T-helper 9 cell (primary cell): ENCODE data around the gene ABHD1.
"Not testable (repeated sequence)": the region's sequence is repeated elsewhere in the genome, so short reads cannot be mapped to it uniquely, and the experiment has no call there.

Experiments used
- DNase-seq: peaks from one replicate; pipeline ENCODE4 v3.0.0-alpha.2; 2020
- total RNA-seq, 2 donors: gene quantifications; one replicate each; lab custom pipeline; 2026; lab: John Stamatoyannopoulos, UW

ABHD1 gene
- total RNA-seq, result 0.28 to 1.2 reads per million in 2 donors

GRCh38 chr2:27123302-27124150, at the start of gene ABHD1:
Gene ABHD1, plus strand, starts transcription at chr2:27123815. Its CDS starts 134 bp downstream, at chr2:27123949.
- peak; percentile 56 for DNase-seq

GRCh38 chr2:27074738-27075565, 48.7 kb upstream of the ABHD1 start:
- peak; percentile 58 for DNase-seq

DNA sequence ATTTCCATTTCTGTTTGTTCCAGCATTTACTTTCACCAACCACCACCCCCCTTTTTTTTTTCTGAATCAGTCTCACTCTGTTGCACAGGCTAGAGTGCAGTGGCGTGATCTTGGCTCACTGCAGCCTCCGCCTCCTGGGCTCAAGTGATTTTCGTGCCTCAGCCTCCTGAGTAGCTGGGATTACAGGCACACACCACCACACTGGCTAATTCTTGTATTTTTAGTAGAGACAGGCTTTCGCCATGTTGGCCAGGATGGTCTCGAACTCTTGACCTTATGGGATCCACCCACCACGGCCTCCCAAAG, 48.1 kb upstream of the ABHD1 start:
- DNase-seq, result not testable (repeated sequence)

GRCh38 chr2:27076323-27076722, 47.3 kb upstream of the ABHD1 start:
- no peak for DNase-seq

DNA sequence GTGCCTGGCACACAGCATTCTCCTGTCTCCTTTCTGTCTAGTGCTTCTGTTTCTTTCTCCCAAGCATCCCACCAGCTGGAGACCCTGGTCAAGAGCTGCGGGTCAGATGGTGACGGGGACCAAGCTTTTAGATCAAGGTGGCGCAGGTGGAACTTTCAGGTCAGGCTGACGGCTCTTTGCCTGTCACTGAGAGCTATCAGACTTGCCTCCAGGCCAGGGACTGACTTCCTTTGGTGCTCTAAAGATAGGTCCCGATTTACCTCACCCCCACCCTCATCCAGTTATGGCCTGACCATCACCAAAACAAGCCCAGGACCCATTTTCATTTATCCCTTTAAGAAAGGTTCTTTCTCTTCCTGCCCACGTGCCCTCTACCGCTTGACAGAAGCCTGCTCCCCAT, 46.4 kb upstream of the ABHD1 start:
- no peak for DNase-seq

DNA sequence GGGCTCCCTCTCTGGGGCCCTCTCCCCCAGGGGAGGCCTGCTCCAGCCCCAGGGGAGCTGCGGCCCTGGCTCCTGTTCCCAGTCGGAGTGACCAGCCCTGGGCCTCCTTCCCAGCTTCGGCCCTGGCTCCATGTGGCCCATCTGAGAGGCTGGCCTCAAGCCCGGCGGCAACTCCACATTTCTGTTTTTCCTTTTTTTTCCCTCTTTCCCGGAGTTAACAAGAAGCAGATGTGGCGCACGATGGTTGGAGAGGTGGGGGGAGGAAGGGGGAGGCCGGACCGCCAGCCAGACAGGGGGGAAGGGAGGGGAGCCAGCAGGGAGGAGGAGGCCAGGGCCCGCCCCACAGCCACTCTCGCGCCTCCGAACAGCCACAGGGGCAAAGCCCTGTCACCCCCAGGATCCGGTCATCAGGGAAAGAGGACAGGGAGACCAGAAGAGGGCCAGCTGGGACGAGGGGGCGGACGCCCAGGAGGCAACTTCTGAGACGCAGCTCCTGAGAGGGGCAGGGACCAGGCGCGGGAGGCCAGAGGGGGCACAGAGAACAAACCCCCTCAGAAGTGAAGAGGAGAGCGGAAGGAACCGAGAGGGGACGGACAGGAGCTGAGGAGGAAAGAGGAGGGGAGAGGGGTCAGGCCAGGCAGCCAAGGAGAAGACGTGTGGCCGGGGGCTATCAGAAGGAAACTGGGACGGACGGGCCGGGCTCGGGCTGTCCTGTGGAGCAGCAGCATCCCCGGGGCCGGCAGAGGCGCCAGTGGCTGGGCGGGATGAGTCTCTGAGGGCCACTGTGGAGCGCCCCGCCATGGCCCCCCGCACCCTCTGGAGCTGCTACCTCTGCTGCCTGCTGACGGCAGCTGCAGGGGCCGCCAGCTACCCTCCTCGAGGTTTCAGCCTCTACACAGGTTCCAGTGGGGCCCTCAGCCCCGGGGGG, 45.1 kb upstream of the ABHD1 start, which contains the start of gene EMILIN1:
Gene EMILIN1, plus strand, starts transcription at position 349 of the 928 bp plus-strand sequence. Its CDS starts 451 bp downstream, at position 800.
- DNase-seq, result no peak

DNA sequence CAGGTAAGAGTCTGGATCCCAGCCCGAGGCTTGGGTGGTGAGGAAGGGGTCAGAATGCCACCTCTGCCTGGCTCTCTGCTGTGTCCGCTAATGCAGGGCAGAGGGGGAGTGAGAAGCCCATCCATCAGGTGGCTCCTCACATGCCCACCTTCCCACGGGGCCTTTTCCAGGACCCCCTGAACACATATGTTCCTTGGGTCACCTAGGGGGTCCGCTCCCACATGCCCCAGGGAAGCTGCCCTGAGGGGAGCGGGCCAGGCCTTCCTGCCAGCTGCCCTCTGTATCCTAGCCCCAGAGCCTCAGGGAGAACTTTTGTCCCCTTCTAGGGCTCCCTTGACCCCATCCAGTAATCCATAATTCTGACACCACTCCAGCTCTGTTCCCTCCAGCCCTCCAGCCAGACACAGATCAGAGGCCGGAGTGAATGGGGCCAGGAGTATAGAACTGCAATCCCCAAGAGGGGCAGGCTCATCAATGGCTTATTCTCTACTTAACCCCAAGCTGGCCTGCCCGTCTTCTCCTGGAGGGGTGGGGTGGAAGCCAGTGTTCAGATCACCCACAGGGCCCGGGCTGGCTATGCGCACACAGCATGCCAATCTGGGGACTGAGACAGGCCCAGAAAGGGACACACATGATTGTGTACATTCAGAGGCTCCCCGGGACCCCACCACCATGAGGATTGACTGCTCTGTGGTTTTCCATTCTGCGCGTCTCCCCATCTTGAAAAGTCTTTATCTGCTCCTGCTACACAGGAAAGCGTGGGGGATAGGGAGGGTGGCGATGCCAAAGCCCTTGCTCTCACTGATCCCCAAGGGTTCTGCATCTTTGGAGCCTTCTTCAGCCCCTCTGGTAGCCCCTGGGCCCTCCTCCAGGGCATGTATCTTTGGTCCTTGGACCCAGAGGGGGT, 44.1 kb upstream of the ABHD1 start:
- no peak for DNase-seq

- DNase-seq, result no peak
Measured at GRCh38 chr2:27080140-27080469, 43.5 kb upstream of the ABHD1 start.

DNA sequence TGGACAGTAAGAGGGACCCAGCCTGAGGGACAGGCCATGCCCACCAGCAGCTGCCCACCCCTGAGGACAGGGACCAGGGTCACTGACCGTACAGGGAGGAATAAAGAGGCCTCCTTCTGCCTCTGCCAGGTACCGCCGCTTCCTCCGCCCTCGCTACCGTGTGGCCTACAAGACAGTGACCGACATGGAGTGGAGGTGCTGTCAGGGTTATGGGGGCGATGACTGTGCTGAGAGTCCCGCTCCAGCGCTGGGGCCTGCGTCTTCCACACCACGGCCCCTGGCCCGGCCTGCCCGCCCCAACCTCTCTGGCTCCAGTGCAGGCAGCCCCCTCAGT, 43.0 kb upstream of the ABHD1 start:
- no peak for DNase-seq

DNA sequence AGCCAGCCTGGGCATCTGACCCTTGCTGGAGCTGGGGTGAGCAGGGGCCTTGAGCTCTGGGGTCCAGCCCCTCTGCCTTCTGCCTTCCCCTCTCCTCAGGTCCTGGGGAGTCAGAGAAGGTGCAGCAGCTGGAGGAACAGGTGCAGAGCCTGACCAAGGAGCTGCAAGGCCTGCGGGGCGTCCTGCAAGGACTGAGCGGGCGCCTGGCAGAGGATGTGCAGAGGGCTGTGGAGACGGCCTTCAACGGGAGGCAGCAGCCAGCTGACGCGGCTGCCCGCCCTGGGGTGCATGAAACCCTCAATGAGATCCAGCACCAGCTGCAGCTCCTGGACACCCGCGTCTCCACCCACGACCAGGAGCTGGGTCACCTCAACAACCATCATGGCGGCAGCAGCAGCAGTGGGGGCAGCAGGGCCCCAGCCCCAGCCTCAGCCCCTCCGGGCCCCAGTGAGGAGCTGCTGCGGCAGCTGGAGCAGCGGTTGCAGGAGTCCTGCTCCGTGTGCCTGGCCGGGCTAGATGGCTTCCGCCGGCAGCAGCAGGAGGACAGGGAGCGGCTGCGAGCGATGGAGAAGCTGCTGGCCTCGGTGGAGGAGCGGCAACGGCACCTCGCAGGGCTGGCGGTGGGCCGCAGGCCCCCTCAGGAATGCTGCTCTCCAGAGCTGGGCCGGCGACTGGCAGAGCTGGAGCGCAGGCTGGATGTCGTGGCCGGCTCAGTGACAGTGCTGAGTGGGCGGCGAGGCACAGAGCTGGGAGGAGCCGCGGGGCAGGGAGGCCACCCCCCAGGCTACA, 41.4 kb upstream of the ABHD1 start:
- DNase-seq, result no peak

- no peak for DNase-seq
Measured at GRCh38 chr2:27082773-27083409, 40.7 kb upstream of the ABHD1 start.

DNA sequence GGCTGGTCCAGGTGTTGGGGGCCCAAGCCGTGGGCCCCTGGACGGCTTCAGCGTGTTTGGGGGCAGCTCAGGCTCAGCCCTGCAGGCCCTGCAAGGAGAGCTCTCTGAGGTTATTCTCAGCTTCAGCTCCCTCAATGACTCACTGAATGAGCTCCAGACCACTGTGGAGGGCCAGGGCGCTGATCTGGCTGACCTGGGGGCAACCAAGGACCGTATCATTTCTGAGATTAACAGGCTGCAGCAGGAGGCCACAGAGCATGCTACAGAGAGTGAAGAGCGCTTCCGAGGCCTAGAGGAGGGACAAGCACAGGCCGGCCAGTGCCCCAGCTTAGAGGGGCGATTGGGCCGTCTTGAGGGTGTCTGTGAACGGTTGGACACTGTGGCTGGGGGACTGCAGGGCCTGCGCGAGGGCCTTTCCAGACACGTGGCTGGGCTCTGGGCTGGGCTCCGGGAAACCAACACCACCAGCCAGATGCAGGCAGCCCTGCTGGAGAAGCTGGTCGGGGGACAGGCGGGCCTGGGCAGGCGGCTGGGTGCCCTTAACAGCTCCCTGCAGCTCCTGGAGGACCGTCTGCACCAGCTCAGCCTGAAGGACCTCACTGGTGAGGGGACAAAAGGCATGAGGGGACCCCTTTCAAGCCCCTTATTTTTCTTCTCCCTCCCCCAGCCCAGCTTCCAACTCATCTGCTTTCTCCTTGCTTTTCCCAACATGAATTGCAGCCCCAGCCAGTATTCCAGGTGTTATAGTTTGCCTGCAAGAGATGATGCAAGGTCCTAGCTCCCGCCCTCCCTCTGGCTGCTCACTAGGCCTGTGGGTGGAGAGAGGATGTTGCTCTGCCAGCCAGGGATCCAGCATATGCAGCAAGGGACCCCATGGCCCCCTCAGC, 40.0 kb upstream of the ABHD1 start:
- DNase-seq, result no peak

GRCh38 chr2:27084297-27085061, 39.1 kb upstream of the ABHD1 start:
- DNase-seq, result no peak

GRCh38 chr2:27085062-27085672, 38.4 kb upstream of the ABHD1 start:
- DNase-seq, result no peak

- no peak for DNase-seq
Measured at GRCh38 chr2:27085673-27086089, 37.9 kb upstream of the ABHD1 start.

DNA sequence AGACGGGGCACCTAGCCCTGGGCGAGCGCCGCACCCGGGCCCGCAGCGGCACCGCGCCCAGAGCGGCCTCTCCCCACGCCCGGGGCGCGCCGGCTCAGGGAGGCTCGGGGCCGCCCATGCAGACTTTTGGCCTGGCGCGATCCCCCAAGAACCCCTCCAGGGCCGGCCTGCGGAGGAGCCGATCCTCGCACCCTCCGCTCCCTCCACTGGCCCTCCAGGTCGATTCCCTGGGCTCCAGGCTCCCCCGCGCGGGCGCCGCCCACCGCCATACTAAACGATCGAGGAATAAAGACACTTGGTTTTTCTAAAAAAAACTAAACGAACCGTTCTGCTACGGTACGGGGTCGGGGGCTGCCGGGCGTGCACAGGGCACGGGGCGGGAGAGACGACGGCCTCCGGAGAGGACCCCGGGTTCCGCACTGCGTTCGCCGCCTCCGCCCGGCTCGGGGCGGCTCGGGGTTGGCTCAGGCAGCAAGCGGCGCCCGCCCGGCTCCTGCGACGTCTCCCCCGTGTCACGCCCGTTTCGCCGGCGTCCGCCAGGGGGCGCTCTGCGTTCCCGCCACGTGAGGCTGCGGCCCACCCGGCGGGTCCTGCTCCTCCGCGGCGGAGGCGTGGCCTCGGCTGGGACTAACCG, 37.4 kb upstream of the ABHD1 start:
- peak; percentile 97 for DNase-seq

DNA sequence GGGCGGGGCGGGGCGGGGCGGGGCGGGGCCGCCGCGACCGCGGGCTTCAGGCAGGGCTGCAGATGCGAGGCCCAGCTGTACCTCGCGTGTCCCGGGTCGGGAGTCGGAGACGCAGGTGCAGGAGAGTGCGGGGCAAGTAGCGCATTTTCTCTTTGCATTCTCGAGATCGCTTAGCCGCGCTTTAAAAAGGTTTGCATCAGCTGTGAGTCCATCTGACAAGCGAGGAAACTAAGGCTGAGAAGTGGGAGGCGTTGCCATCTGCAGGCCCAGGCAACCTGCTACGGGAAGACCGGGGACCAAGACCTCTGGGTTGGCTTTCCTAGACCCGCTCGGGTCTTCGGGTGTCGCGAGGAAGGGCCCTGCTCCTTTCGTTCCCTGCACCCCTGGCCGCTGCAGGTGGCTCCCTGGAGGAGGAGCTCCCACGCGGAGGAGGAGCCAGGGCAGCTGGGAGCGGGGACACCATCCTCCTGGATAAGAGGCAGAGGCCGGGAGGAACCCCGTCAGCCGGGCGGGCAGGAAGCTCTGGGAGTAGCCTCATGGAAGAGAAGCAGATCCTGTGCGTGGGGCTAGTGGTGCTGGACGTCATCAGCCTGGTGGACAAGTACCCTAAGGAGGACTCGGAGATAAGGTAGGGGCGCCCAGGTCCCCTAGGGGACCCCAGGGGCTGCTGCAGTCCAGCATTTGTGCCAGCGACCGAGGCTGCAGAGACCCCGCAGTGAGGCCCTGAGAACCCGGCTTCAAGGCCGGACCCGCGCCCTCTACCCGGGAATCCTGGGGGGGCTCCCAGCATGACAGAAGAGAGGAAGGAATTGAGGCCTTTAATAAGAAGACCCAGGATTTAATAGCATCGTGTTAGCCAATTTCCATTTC, 36.7 kb upstream of the ABHD1 start, which contains the start of gene KHK:
Gene KHK, plus strand, starts transcription at position 49 of the 870 bp plus-strand sequence. Its CDS starts 488 bp downstream, at position 537.
- no peak for DNase-seq
